H1 (cell line): ENCODE measurements around the gene FOXN3.

Source experiments
- CBX5 ChIP-seq: fragments of 300-800, 300-1000 bp; sonication (generic); IDR thresholded peaks from 2 replicates; pipeline ENCODE4 v1.7.1; 2016; ENCODE audit warnings: antibody characterized with exemption, low read length, low read depth
- CEBPB ChIP-seq: IDR thresholded peaks from 2 replicates; pipeline ENCODE4 v1.6.1; 2012; ENCODE audit warnings: low read depth, low read length
- CHD2 ChIP-seq: IDR thresholded peaks from 2 replicates; pipeline ENCODE4 v1.6.1; 2012; ENCODE audit warnings: low read length, improper control_type of control experiment
- EP300 ChIP-seq, 2 experiments: IDR thresholded peaks; 1 replicate in 1 of 2; 2 replicates in 1 of 2; pipeline ENCODE4 v1.6.1; 2011 to 2012; ENCODE audit warnings: low read depth in 2 of 2, low read length in 2 of 2, mild to moderate bottlenecking in 2 of 2, borderline replicate concordance in 1 of 2, inconsistent platforms in 1 of 2, moderate library complexity in 1 of 2
- EZH2 ChIP-seq: fragments of 200-600 bp; sonication (generic); IDR thresholded peaks from 2 replicates; pipeline ENCODE4 v1.7.1; 2012; ENCODE audit warnings: low read depth, mild to moderate bottlenecking, moderate library complexity, low read length, inconsistent platforms; ENCODE audit not compliant: severe bottlenecking
- GABPA ChIP-seq: IDR thresholded peaks from 2 replicates; pipeline ENCODE4 v1.6.1; 2011; ENCODE audit warnings: mild to moderate bottlenecking, low read length, moderate library complexity, borderline replicate concordance; ENCODE audit not compliant: insufficient read depth
- KDM1A ChIP-seq: fragments of 200-600, 300-600 bp; sonication (generic); IDR thresholded peaks from 2 replicates; pipeline ENCODE4 v1.7.1; 2016; ENCODE audit warnings: mild to moderate bottlenecking, low read length, borderline replicate concordance
- POLR2A ChIP-seq, 2 experiments: IDR thresholded peaks; 1 replicate in 1 of 2; 2 replicates in 1 of 2; pipeline ENCODE4 v1.6.1; 2011; ENCODE audit warnings: low read depth in 2 of 2, low read length in 2 of 2, mild to moderate bottlenecking in 2 of 2; ENCODE audit errors: control extremely low read depth in 1 of 2
- TEAD4 ChIP-seq: IDR thresholded peaks from 2 replicates; pipeline ENCODE4 v1.6.1; 2012; ENCODE audit warnings: low read depth, low read length, inconsistent platforms, mixed read lengths
- ZNF274 ChIP-seq: IDR thresholded peaks from 2 replicates; pipeline ENCODE4 v1.7.0; 2012; ENCODE audit warnings: low read length, borderline replicate concordance; ENCODE audit errors: extremely low read depth
- TF ChIP-seq, protein P1 (sequence below): IDR thresholded peaks from 2 replicates; pipeline ENCODE4 v1.6.1; 2012; ENCODE audit warnings: inconsistent platforms
- TF ChIP-seq, protein P2 (sequence below), 3 experiments: IDR thresholded peaks; 1 replicate in 2 of 3; 2 replicates in 1 of 3; pipeline versions ENCODE4 v1.5.1 to v1.6.1; 2011; ENCODE audit warnings: low read length in 3 of 3, mild to moderate bottlenecking in 3 of 3, inconsistent platforms in 2 of 3, low read depth in 1 of 3, moderate library complexity in 1 of 3; ENCODE audit not compliant: insufficient read depth in 1 of 3; ENCODE audit errors: control extremely low read depth in 1 of 3

DNA sequence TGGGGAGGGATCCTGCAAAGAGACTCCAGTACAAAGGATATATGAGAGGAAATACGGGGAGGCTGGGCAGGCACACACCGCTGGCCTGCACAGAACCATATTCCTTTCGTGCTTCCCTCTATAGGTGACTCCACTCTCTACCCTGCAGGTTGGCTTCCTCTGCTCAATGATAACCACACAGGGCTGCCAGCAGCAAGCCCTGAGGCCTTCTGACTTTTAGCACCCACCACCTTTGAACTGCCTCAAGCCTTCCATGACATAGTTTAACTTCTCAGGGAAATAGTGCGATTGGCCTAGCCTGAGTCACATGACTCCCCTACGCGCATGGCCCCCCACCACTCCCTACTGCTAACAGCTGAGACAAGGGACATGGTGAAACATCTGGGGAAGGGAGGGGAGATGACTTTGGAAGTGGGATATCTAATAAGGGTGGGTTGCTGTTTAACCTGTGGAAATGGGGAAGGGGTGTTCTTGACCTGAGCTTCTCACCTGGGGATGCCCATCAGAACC lies 3.0 kb upstream of the FOXN3 start:
- TF ChIP-seq, protein P1, sequence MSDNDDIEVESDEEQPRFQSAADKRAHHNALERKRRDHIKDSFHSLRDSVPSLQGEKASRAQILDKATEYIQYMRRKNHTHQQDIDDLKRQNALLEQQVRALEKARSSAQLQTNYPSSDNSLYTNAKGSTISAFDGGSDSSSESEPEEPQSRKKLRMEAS = no peak
- TF ChIP-seq, protein P2, sequence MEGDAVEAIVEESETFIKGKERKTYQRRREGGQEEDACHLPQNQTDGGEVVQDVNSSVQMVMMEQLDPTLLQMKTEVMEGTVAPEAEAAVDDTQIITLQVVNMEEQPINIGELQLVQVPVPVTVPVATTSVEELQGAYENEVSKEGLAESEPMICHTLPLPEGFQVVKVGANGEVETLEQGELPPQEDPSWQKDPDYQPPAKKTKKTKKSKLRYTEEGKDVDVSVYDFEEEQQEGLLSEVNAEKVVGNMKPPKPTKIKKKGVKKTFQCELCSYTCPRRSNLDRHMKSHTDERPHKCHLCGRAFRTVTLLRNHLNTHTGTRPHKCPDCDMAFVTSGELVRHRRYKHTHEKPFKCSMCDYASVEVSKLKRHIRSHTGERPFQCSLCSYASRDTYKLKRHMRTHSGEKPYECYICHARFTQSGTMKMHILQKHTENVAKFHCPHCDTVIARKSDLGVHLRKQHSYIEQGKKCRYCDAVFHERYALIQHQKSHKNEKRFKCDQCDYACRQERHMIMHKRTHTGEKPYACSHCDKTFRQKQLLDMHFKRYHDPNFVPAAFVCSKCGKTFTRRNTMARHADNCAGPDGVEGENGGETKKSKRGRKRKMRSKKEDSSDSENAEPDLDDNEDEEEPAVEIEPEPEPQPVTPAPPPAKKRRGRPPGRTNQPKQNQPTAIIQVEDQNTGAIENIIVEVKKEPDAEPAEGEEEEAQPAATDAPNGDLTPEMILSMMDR (IDR thresholded peaks at IDR 0.05; ENCODE audit: control extremely low read depth in 1 of 3, insufficient read depth in 1 of 3, low read depth in 1 of 3, low read length in 3 of 3) = no peak
- TF ChIP-seq CHD2 = no peak
- no peak for TF ChIP-seq TEAD4
- no peak for TF ChIP-seq EZH2
- no peak for TF ChIP-seq ZNF274
- TF ChIP-seq CBX5 = no peak
- no peak for TF ChIP-seq EP300 (IDR thresholded peaks at IDR 0.05; ENCODE audit: borderline replicate concordance in 1 of 2, low read depth in 2 of 2, low read length in 2 of 2)
- no peak for TF ChIP-seq CEBPB
- no peak for TF ChIP-seq KDM1A
- TF ChIP-seq POLR2A (IDR thresholded peaks at IDR 0.05; ENCODE audit: control extremely low read depth in 1 of 2, low read depth in 2 of 2, low read length in 2 of 2) = no peak
- TF ChIP-seq GABPA = no peak
